ENCODE measurements around the gene SLX4IP.

DNA sequence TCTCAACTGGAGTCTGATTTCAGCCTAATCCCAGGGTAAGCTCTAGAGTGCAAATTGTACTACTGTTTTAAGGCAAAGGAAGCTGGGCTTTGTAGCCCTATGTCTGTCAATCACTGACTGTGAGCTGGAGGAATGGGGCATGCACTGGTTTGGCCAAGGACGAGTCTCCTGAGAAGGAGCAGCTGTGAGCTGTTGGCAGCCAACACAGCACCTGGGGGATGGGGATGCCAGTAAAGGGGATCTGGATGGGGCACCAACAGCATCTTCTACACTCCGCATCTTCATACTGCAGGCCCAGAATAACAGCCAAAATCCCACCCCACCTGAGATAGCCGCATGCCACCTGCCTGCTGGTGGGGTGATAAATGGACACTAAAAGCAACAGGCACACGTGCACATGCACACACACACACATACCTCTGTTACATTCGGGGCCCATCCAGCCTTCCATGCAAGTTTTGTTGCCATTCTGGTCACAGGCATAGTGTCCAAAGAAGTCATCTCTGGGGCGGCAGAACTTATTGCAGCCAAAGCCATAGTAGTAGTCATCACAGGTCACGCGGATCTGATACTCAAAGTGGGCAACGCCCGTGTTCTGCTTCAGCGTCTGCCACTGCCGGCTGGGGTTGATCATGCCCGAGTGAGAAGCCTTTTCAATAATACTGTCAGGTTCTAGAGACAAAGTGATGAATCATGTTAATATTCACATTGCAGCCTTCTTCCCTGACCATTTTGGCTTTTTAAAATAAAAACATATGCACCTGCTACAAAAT is 223.1 kb downstream of the SLX4IP start:
- TF ChIP-seq CTCF (conservative IDR thresholded peaks at IDR 0.05; ENCODE audit: low read depth, low read length) (no peak), EZH2 (IDR thresholded peaks at IDR 0.05; ENCODE audit: low read length, unreplicated experiment) (no peak), EZH2phosphoT487 (IDR thresholded peaks at IDR 0.05; ENCODE audit: borderline replicate concordance, low read length) (no peak)

Data from PC-3 (cell line).